Uterus (tissue), 4 donors: ENCODE results near the gene TMEM255B. TPM values are rescaled to one million over a fixed set of nuclear protein-coding genes. Genes with fewer than 3 reads are reported as not detected.
"Not testable (repeated sequence)": the region's sequence is repeated elsewhere in the genome, so short reads cannot be mapped to it uniquely, and the experiment has no call there.

Source experiments
- DNase-seq, 2 donors: peaks; one replicate each; pipeline ENCODE4 v3.0.0-alpha.2; 2019 to 2020
- H3K27ac ChIP-seq, 2 donors: fragments of 200-600 bp; sonication (generic); 1 replicate in 1 of 2; 2 replicates in 1 of 2; pipeline ENCODE4 v1.5.1; 2016 to 2018
- H3K27me3 ChIP-seq, 2 donors: fragments of 200-600 bp; sonication (generic); one replicate each; pipeline ENCODE4 v1.5.1; 2018 to 2019; ENCODE audit warnings: control low read depth in 1 of 2
- H3K36me3 ChIP-seq, 2 donors: fragments of 200-600 bp; sonication (generic); one replicate each; pipeline ENCODE4 v1.5.1; 2019; ENCODE audit warnings: control low read depth in 1 of 2
- H3K4me1 ChIP-seq, 2 donors: fragments of 200-600 bp; sonication (generic); one replicate each; pipeline ENCODE4 v1.5.1; 2018 to 2019; ENCODE audit warnings: control low read depth in 1 of 2
- H3K4me3 ChIP-seq, 2 donors: fragments of 200-600 bp; sonication (generic); 1 replicate in 1 of 2; 2 replicates in 1 of 2; pipeline ENCODE4 v1.5.1; 2018 to 2019; ENCODE audit warnings: mild to moderate bottlenecking in 1 of 2
- H3K9me3 ChIP-seq, 2 donors: fragments of 200-600 bp; sonication (generic); one replicate each; pipeline ENCODE4 v1.5.1; 2019; ENCODE audit warnings: control low read depth in 1 of 2
- POLR2A ChIP-seq, 2 donors: fragments of 450-650 bp; IDR thresholded peaks; one replicate each; pipeline ENCODE4 v1.6.1; 2016; ENCODE audit warnings: antibody characterized with exemption in 2 of 2, mild to moderate bottlenecking in 1 of 2, moderate library complexity in 1 of 2
- intact Hi-C: fragments of 100-400 bp; cut with DNase I; formaldehyde crosslinking; loops from one replicate; pipeline ENCODE4 v1.15.1; 2023; ENCODE audit warnings: low total_unique reads
- total RNA-seq, 4 donors: library from RNA; depleted of rRNA in 3 of 4; stranded (reverse); fragments of >200 nt in 3 of 4; gene quantifications; one replicate each; pipeline versions ENCODE4 v1.1.0 to v1.2.4, GENCODE V29; 2014 to 2023
- TF ChIP-seq, protein P1 (sequence below), 4 experiments: fragments of 200-600 bp in 2 of 4; fragments of 450-650 bp in 2 of 4; sonication (generic) in 2 of 4; IDR thresholded peaks; one replicate each; pipeline ENCODE4 v1.5.1; 2016 to 2019; ENCODE audit warnings: antibody characterized with exemption in 4 of 4, mild to moderate bottlenecking in 2 of 4, moderate library complexity in 1 of 4
- donor health status: DM: yes; HTN: yes; CAD: no.

The TMEM255B gene
- total RNA-seq, 4 donors from 2014 or later: 1.8 to 143 (median 33.2) TPM

DNA sequence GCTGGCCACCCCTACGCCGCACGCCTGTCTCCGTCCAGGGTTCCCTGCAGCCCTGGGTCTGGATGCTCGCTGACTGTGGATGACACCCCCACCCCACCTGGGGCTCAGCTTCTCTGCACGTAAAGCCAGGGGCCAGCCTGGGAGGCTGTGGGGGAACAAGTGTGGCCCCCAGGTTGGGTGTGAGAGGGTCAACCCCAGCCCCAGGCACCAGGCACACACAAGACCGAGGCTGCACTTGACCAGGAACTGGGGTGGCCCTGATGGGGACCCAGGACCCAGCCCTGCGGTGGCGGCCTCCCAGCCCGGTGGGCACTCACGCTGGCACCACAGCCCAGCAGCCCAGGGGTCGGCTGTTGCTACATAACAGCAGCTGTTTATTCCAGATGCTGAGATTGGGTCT, 63.2 kb downstream of the TMEM255B start:
- intact Hi-C loops: no loop called here
- H3K27ac ChIP-seq: peak overlapping the region; percentile 87 to 88
- no peaks in the 10 kb centered on the region for H3K9me3 ChIP-seq
- H3K4me1 ChIP-seq: peaks cover 11 to 20% of the 10 kb centered on the region in 2 donors
- no peaks in the 10 kb centered on the region for H3K27me3 ChIP-seq
- H3K36me3 ChIP-seq: no peaks in the 10 kb centered on the region
- no peak for TF ChIP-seq POLR2A (IDR thresholded peaks at IDR 0.05)
- TF ChIP-seq, protein P1, sequence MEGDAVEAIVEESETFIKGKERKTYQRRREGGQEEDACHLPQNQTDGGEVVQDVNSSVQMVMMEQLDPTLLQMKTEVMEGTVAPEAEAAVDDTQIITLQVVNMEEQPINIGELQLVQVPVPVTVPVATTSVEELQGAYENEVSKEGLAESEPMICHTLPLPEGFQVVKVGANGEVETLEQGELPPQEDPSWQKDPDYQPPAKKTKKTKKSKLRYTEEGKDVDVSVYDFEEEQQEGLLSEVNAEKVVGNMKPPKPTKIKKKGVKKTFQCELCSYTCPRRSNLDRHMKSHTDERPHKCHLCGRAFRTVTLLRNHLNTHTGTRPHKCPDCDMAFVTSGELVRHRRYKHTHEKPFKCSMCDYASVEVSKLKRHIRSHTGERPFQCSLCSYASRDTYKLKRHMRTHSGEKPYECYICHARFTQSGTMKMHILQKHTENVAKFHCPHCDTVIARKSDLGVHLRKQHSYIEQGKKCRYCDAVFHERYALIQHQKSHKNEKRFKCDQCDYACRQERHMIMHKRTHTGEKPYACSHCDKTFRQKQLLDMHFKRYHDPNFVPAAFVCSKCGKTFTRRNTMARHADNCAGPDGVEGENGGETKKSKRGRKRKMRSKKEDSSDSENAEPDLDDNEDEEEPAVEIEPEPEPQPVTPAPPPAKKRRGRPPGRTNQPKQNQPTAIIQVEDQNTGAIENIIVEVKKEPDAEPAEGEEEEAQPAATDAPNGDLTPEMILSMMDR (IDR thresholded peaks at IDR 0.05): no peak
- no peak for DNase-seq
- no peak overlapping the region for H3K4me3 ChIP-seq

DNA sequence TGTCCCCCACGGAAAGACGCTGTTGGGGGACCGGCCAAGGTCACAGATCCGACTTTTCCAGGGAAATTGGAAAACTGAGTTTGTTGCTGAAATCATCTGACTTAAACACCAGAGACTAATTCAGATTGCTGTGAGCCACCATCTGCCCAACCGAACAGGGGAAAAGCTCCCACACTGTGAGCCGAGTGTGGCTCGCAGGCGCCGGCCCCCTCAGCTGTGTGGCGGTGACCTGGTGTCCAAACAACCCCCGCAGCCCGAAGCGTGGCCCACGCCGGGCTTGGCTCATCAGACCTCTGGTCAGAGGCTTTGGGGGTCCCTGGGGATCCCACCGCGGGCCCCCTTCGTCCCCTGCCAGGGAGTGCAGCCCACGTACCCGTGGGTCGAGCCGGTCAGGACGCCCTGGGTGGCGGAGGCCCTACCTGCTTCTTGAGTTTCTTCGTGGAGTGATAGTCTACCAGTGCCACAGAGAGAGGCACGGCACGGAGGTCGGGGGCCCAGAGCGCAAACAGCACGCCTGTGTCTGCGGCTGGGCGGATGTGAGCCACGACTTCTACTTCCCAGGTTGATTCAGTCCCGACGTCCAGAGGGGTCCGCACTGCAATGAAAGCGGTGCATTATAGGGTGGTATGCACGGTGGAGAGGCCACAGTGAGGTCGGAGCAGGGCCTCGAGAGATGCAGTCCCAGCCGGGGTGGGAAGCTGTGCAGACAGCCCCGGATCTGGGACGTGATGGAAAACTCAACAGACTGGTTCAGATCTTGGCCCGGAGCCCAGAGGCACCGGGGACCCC, 64.1 kb downstream of the TMEM255B start:
- Histone ChIP-seq H3K4me1 (peaks cover 11 to 20% of the 10 kb centered on the region in 2 donors), H3K4me3 (no peak overlapping the region), H3K36me3 (no peaks in the 10 kb centered on the region), H3K27me3 (no peaks in the 10 kb centered on the region), H3K9me3 (no peaks in the 10 kb centered on the region), H3K27ac (peak overlapping the region; percentile 87 to 88)
- no peak for DNase-seq
- TF ChIP-seq, protein P1 (IDR thresholded peaks at IDR 0.05): no peak
- no peak for TF ChIP-seq POLR2A (IDR thresholded peaks at IDR 0.05)
- intact Hi-C loops: no loop called here

DNA sequence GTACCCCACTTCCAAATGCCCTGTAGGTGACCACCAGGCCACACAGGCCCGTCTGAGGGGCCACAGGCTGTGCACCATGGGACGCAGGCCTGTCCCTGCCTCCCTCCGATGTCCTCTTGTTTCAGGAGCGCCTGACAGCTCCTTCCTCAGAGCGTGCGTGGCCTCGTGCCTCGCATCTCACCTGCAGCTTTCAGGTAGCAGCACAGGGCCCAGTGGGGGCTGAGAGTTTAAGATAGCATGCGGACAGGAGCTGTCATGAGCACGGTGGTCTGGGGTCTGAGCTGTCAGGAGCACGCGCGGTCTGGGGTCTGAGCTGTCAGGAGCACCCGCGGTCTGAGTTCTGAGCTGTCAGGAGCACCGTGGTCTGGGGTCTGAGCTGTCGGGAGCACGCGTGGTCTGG, 64.7 kb downstream of the TMEM255B start:
- no peak for DNase-seq
- Histone ChIP-seq H3K9me3 (no peaks in the 10 kb centered on the region), H3K27me3 (no peaks in the 10 kb centered on the region), H3K27ac (no peak overlapping the region), H3K4me3 (no peak overlapping the region), H3K4me1 (peaks cover 11 to 20% of the 10 kb centered on the region in 2 donors), H3K36me3 (no peaks in the 10 kb centered on the region)
- intact Hi-C loops: no loop called here
- TF ChIP-seq, protein P1 (IDR thresholded peaks at IDR 0.05): no peak
- TF ChIP-seq POLR2A (IDR thresholded peaks at IDR 0.05): no peak

DNA sequence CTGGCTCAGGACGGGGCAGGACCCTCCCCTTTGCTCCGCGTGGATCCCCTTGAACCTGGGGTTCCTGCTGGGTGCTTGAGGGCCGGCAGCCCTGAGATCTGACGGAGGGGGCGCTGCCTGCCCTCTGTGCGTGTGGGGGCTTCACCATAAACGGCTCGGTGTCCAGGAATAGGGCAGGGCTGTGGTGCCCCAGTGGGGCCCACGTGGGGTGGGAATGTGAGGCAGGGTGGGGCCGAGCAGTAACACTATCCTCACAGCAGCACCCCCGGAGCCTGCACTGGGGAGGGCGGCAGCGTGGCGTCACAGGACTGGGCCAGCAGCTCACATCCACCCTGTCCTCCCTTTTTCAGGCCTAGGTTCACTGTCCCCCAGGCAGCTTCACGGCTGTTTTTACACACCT, 66.8 kb downstream of the TMEM255B start:
- H3K27ac ChIP-seq: no peak overlapping the region
- no peaks in the 10 kb centered on the region for H3K36me3 ChIP-seq
- no peak overlapping the region for H3K4me3 ChIP-seq
- intact Hi-C loops: no loop called here
- DNase-seq: no peak
- H3K4me1 ChIP-seq: peaks cover 11 to 13% of the 10 kb centered on the region in 2 donors
- no peak for TF ChIP-seq POLR2A (IDR thresholded peaks at IDR 0.05)
- TF ChIP-seq, protein P1 (IDR thresholded peaks at IDR 0.05): no peak
- H3K27me3 ChIP-seq: no peaks in the 10 kb centered on the region
- no peaks in the 10 kb centered on the region for H3K9me3 ChIP-seq

DNA sequence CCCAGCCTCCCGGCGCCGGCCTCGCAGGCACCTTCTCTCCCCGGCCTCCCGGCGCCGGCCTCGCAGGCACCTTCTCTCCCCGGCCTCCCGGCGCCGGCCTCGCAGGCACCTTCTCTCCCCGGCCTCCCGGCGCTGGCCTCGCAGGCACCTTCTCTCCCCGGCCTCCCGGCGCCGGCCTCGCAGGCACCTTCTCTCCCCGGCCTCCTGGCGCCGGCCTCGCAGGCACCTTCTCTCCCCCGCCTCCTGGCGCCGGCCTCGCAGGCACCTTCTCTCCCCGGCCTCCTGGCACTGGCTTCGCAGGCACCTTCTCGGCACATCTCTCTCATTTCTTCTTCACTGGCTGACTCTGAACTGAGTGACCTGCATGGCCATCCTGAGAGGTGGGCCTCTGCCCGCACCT, 67.4 kb downstream of the TMEM255B start:
- H3K4me1 ChIP-seq: peaks cover 9 to 11% of the 10 kb centered on the region in 2 donors

More for the DNA sequence above, 67.4 kb downstream of the TMEM255B start:
- H3K4me3 ChIP-seq, H3K36me3 ChIP-seq, H3K27ac ChIP-seq, intact Hi-C loops, H3K9me3 ChIP-seq, DNase-seq, H3K27me3 ChIP-seq: not testable (repeated sequence)
